8988T (cell line): ENCODE measurements around the gene LALBA.
"Not testable (repeated sequence)": the region's sequence is repeated elsewhere in the genome, so short reads cannot be mapped to it uniquely, and the experiment has no call there.

ENCODE experiments used
- DNase-seq: peaks from one replicate; pipeline ENCODE4 v3.0.0; 2011

LALBA gene

GRCh38 chr12:48527891-48528670 lies 41.8 kb downstream of the LALBA start:
- DNase-seq = no peak

- no peak for DNase-seq
Observed at GRCh38 chr12:48525332-48525731, 44.5 kb downstream of the LALBA start, which contains the start of gene OR8S1. TSS of gene OR8S1 (plus strand) at chr12:48525632. CDS start at chr12:48525632, 0 bp downstream.

DNA sequence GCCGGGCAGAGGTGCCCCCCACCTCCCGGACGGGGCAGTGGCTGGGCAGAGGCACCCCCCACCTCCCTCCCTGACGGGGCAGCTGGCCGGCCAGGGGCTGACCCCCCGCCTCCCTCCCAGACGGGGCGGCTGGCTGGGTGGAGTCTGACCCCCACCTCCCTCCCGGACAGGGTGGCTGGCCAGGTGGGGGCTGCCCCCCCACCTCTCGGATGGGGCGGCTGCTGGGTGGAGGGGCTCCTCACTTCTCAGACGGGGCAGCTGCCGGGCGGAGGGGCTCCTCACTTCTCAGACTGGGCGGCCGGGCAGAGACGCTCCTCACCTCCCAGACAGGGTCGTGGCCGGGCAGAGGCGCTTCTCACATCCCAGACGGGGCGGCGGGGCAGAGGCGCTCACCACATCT lies 49.5 kb downstream of the LALBA start:
- not testable (repeated sequence) for DNase-seq
